T-helper 17 cell (primary cell): ENCODE results near the gene AUTS2. TPM values are rescaled to one million over a fixed set of nuclear protein-coding genes. Genes with fewer than 3 reads are reported as not detected.

Source experiments
- ATAC-seq: fragments of 150-1000 bp; cut with Tn5 transposase; 2 replicates; pipeline ENCODE4 v1.10.0; 2021; ENCODE audit warnings: mild to moderate bottlenecking, moderate library complexity
- DNase-seq, 3 donors: peaks; one replicate each; pipeline versions ENCODE4 v3.0.0 to v3.0.0-alpha.2; 2020 to 2021
- H3K9me3 ChIP-seq: one replicate; pipeline ENCODE4 v1.7.0; 2013; ENCODE audit warnings: low read length, mild to moderate bottlenecking; ENCODE audit not compliant: control insufficient read depth, poor library complexity, severe bottlenecking
- H3K27ac Mint-ChIP-seq: one replicate; pipeline ENCODE4 v1.8.0; 2022; ENCODE audit warnings: mild to moderate bottlenecking, moderate library complexity, mixed read lengths
- H3K27me3 Mint-ChIP-seq: one replicate; pipeline ENCODE4 v1.8.0; 2022; ENCODE audit warnings: mixed read lengths
- H3K36me3 Mint-ChIP-seq: one replicate; pipeline ENCODE4 v1.8.0; 2022; ENCODE audit warnings: low read depth, mixed read lengths
- H3K4me1 Mint-ChIP-seq: one replicate; pipeline ENCODE4 v1.8.0; 2022; ENCODE audit warnings: mild to moderate bottlenecking, mixed read lengths
- H3K4me3 Mint-ChIP-seq: one replicate; pipeline ENCODE4 v1.8.0; 2022; ENCODE audit warnings: mild to moderate bottlenecking, moderate library complexity, mixed read lengths
- total RNA-seq, 4 donors: library from RNA in 2 of 4; stranded (reverse) in 2 of 4; gene quantifications; one replicate each; pipeline ENCODE4 v1.2.3 and lab custom pipeline; 2022 to 2026

Gene AUTS2
- total RNA-seq, 2 donors from 2014 or later = 84.2 to 89.5 TPM

GRCh38 chr7:69803699-69804516, 205.6 kb downstream of the AUTS2 start:
- Mint-ChIP-seq H3K27me3 (no peaks in the 10 kb centered on the region), H3K27ac (no peak overlapping the region), H3K36me3 (no peaks in the 10 kb centered on the region), H3K4me3 (no peak overlapping the region), H3K4me1 (no peaks in the 10 kb centered on the region)
- ATAC-seq (no peak), DNase-seq (no peak)
- no peaks in the 10 kb centered on the region for H3K9me3 ChIP-seq

GRCh38 chr7:69804962-69805361, 206.7 kb downstream of the AUTS2 start:
- H3K4me1 Mint-ChIP-seq = no peaks in the 10 kb centered on the region
- H3K27me3 Mint-ChIP-seq = no peaks in the 10 kb centered on the region
- no peak overlapping the region for H3K4me3 Mint-ChIP-seq
- H3K9me3 ChIP-seq = no peaks in the 10 kb centered on the region
- H3K27ac Mint-ChIP-seq = no peak overlapping the region
- H3K36me3 Mint-ChIP-seq = no peaks in the 10 kb centered on the region
- no peak for DNase-seq
- no peak for ATAC-seq

GRCh38 chr7:69808391-69808790, 210.1 kb downstream of the AUTS2 start:
- DNase-seq (no peak), ATAC-seq (no peak)
- Mint-ChIP-seq H3K27ac (no peak overlapping the region), H3K36me3 (no peaks in the 10 kb centered on the region), H3K4me3 (no peak overlapping the region), H3K4me1 (no peaks in the 10 kb centered on the region), H3K27me3 (no peaks in the 10 kb centered on the region)
- no peaks in the 10 kb centered on the region for H3K9me3 ChIP-seq

- Mint-ChIP-seq H3K27ac (no peak overlapping the region), H3K4me3 (no peak overlapping the region), H3K36me3 (no peaks in the 10 kb centered on the region), H3K4me1 (no peaks in the 10 kb centered on the region), H3K27me3 (no peaks in the 10 kb centered on the region)
- no peaks in the 10 kb centered on the region for H3K9me3 ChIP-seq
- ATAC-seq = no peak
- DNase-seq = no peak
These were observed 213.4 kb downstream of the AUTS2 start for GRCh38 chr7:69811476-69812308.

- Mint-ChIP-seq H3K36me3 (no peaks in the 10 kb centered on the region), H3K4me3 (no peak overlapping the region), H3K4me1 (no peaks in the 10 kb centered on the region), H3K27ac (no peak overlapping the region), H3K27me3 (no peaks in the 10 kb centered on the region)
- DNase-seq = no peak
- no peak for ATAC-seq
- no peaks in the 10 kb centered on the region for H3K9me3 ChIP-seq
These were observed 214.5 kb downstream of the AUTS2 start for GRCh38 chr7:69812756-69813155.

GRCh38 chr7:69813637-69814240, 215.5 kb downstream of the AUTS2 start:
- DNase-seq (no peak), ATAC-seq (no peak)
- Mint-ChIP-seq H3K27me3 (no peaks in the 10 kb centered on the region), H3K4me3 (no peak overlapping the region), H3K4me1 (no peaks in the 10 kb centered on the region), H3K36me3 (no peaks in the 10 kb centered on the region), H3K27ac (no peak overlapping the region)
- H3K9me3 ChIP-seq = no peaks in the 10 kb centered on the region

- no peak overlapping the region for H3K4me3 Mint-ChIP-seq
- no peaks in the 10 kb centered on the region for H3K9me3 ChIP-seq
- no peaks in the 10 kb centered on the region for H3K4me1 Mint-ChIP-seq
- DNase-seq (no peak), ATAC-seq (no peak)
- no peak overlapping the region for H3K27ac Mint-ChIP-seq
- no peaks in the 10 kb centered on the region for H3K36me3 Mint-ChIP-seq
- no peaks in the 10 kb centered on the region for H3K27me3 Mint-ChIP-seq
These were observed 216.2 kb downstream of the AUTS2 start for GRCh38 chr7:69814421-69814962.

- no peaks in the 10 kb centered on the region for H3K4me1 Mint-ChIP-seq
- no peaks in the 10 kb centered on the region for H3K27me3 Mint-ChIP-seq
- DNase-seq = no peak
- no peak overlapping the region for H3K27ac Mint-ChIP-seq
- H3K9me3 ChIP-seq = no peaks in the 10 kb centered on the region
- no peak for ATAC-seq
- no peak overlapping the region for H3K4me3 Mint-ChIP-seq
- no peaks in the 10 kb centered on the region for H3K36me3 Mint-ChIP-seq
These were observed 218.2 kb downstream of the AUTS2 start for GRCh38 chr7:69816501-69816900.

- Mint-ChIP-seq H3K4me3 (no peak overlapping the region), H3K27ac (no peak overlapping the region), H3K4me1 (no peaks in the 10 kb centered on the region), H3K27me3 (no peaks in the 10 kb centered on the region), H3K36me3 (no peaks in the 10 kb centered on the region)
- no peak for DNase-seq
- no peak for ATAC-seq
- H3K9me3 ChIP-seq = no peaks in the 10 kb centered on the region
These were observed 218.8 kb downstream of the AUTS2 start for GRCh38 chr7:69817121-69817520.

- no peak for DNase-seq
- H3K9me3 ChIP-seq = peaks cover 2% of the 10 kb centered on the region
- Mint-ChIP-seq H3K27me3 (no peaks in the 10 kb centered on the region), H3K36me3 (no peaks in the 10 kb centered on the region), H3K4me3 (no peak overlapping the region), H3K4me1 (no peaks in the 10 kb centered on the region), H3K27ac (no peak overlapping the region)
- ATAC-seq = no peak
These were observed 219.8 kb downstream of the AUTS2 start for GRCh38 chr7:69817841-69818635.

GRCh38 chr7:69818636-69819332, 220.5 kb downstream of the AUTS2 start:
- DNase-seq (no peak), ATAC-seq (no peak)
- Mint-ChIP-seq H3K27ac (no peak overlapping the region), H3K4me1 (no peaks in the 10 kb centered on the region), H3K4me3 (no peak overlapping the region), H3K36me3 (no peaks in the 10 kb centered on the region), H3K27me3 (no peaks in the 10 kb centered on the region)
- peaks cover 2% of the 10 kb centered on the region for H3K9me3 ChIP-seq

GRCh38 chr7:69819333-69819705, 221.0 kb downstream of the AUTS2 start:
- H3K4me1 Mint-ChIP-seq = no peaks in the 10 kb centered on the region
- H3K27me3 Mint-ChIP-seq = no peaks in the 10 kb centered on the region
- no peak overlapping the region for H3K27ac Mint-ChIP-seq
- no peak for DNase-seq
- no peak overlapping the region for H3K4me3 Mint-ChIP-seq
- H3K9me3 ChIP-seq = peaks cover 2% of the 10 kb centered on the region
- no peaks in the 10 kb centered on the region for H3K36me3 Mint-ChIP-seq
- no peak for ATAC-seq
